H1 (cell line): ENCODE measurements around the gene MMP26. TPM values are rescaled to one million over a fixed set of nuclear protein-coding genes. Genes with fewer than 3 reads are reported as not detected.

Source experiments
- CEBPB ChIP-seq: IDR thresholded peaks from 2 replicates; pipeline ENCODE4 v1.6.1; 2012; ENCODE audit warnings: low read depth, low read length
- polyA plus RNA-seq, 7 experiments: library from polyadenylated mRNA; depleted of rRNA in 3 of 7; stranded (reverse) in 5 of 7; unstranded in 2 of 7; fragments of >200 nt in 5 of 7; fragments of 200-250 nt in 2 of 7; gene quantifications; 1 replicate in 5 of 7; 2 replicates in 1 of 7; 4 replicates in 1 of 7; pipeline versions ENCODE4 v1.2.1 to v1.2.3, GENCODE V29; 2011 to 2013; ENCODE audit warnings: missing spikeins in 2 of 7, mixed read lengths in 2 of 7
- total RNA-seq: library from RNA; stranded (reverse); fragmentation: NEBNext Ultra II Directional; extraction: Animal tissue kit (Norgen Biotek cat#: 25700); gene quantifications from 2 replicates; pipeline ENCODE4 v1.2.1, GENCODE V29; 2021

Gene MMP26
- total and polyA plus RNA-seq, 2 of the 8 experiments (the other 6 are each of a cell fraction or from before 2014, with no cell fraction given) = 0.06 TPM; not detected in 1

- no peak for TF ChIP-seq CEBPB
These were observed 9.7 kb downstream of the MMP26 start (continued) for GRCh38 chr11:4714300-4714699.
